Loucy (cell line): ENCODE data around the gene ATF1.

Experiments used
- H2AFZ ChIP-seq: fragments of 200-600 bp; sonication (generic); 2 replicates; pipeline ENCODE4 v1.6.0; 2016; ENCODE audit warnings: antibody characterized with exemption, mild to moderate bottlenecking, low read length, moderate library complexity
- H3F3A ChIP-seq: fragments of 200-600 bp; 2 replicates; pipeline ENCODE4 v1.6.0; 2016; ENCODE audit warnings: antibody characterized with exemption, low read depth, mild to moderate bottlenecking
- H3K27me3 ChIP-seq: fragments of 200-600 bp; sonication (generic); 2 replicates; pipeline ENCODE4 v1.6.1; 2014; ENCODE audit warnings: low read length, mild to moderate bottlenecking; ENCODE audit not compliant: insufficient read depth, poor library complexity, severe bottlenecking
- H3K36me3 ChIP-seq: fragments of 200-600 bp; sonication (generic); 2 replicates; pipeline ENCODE4 v1.6.1; 2016; ENCODE audit warnings: low read length; ENCODE audit not compliant: insufficient read depth
- H3K4me1 ChIP-seq: fragments of 200-600 bp; sonication (generic); 2 replicates; pipeline ENCODE4 v1.5.1; 2014; ENCODE audit warnings: low read length, mild to moderate bottlenecking; ENCODE audit not compliant: insufficient read depth, poor library complexity, severe bottlenecking
- H3K4me2 ChIP-seq: fragments of 200-600 bp; sonication (generic); 2 replicates; pipeline ENCODE4 v1.6.0; 2014; ENCODE audit warnings: antibody characterized with exemption, low read length, low read depth, mild to moderate bottlenecking; ENCODE audit not compliant: poor library complexity, severe bottlenecking
- H3K4me3 ChIP-seq: fragments of 200-600 bp; sonication (generic); 2 replicates; pipeline ENCODE4 v1.5.1; 2014; ENCODE audit warnings: low read length, mild to moderate bottlenecking, mixed read lengths; ENCODE audit not compliant: poor library complexity, severe bottlenecking
- H3K79me2 ChIP-seq: fragments of 200-600 bp; sonication (generic); 2 replicates; pipeline ENCODE4 v1.6.1; 2014; ENCODE audit warnings: low read length; ENCODE audit not compliant: insufficient read depth
- H3K9ac ChIP-seq: fragments of 200-600 bp; sonication (generic); 2 replicates; pipeline ENCODE4 v1.6.0; 2014; ENCODE audit warnings: mild to moderate bottlenecking, low read depth, low read length, moderate library complexity; ENCODE audit not compliant: poor library complexity, severe bottlenecking
- H3K9me2 ChIP-seq: fragments of 200-600 bp; sonication (generic); replicated peaks from 2 replicates; pipeline ENCODE4 v1.6.1; 2016; ENCODE audit warnings: low read depth, low read length, mixed read lengths
- H3K9me3 ChIP-seq: fragments of 200-600 bp; sonication (generic); 2 replicates; pipeline ENCODE4 v1.6.1; 2014; ENCODE audit warnings: mild to moderate bottlenecking, antibody characterized with exemption, low read length, low read depth; ENCODE audit not compliant: insufficient read depth
- H4K20me1 ChIP-seq: fragments of 200-600 bp; sonication (generic); 2 replicates; pipeline ENCODE4 v1.6.0; 2014; ENCODE audit warnings: antibody characterized with exemption, low read length, mild to moderate bottlenecking; ENCODE audit not compliant: insufficient read depth, poor library complexity, severe bottlenecking
- EZH2phosphoT487 ChIP-seq: fragments of 200-600 bp; IDR thresholded peaks from 2 replicates; pipeline ENCODE4 v1.6.1; 2018; ENCODE audit warnings: antibody characterized with exemption, mild to moderate bottlenecking, moderate library complexity, borderline replicate concordance
- TF ChIP-seq, protein P1 (sequence below): fragments of 200-600 bp; sonication (generic); conservative IDR thresholded peaks from 2 replicates; pipeline ENCODE4 v1.5.1; 2014; ENCODE audit warnings: mild to moderate bottlenecking, antibody characterized with exemption, low read length

Gene ATF1

GRCh38 chr12:50763639-50764285, at the start of gene ATF1:
TSS of gene ATF1 (plus strand) at chr12:50764101. CDS start at chr12:50780146, 16,045 bp downstream.
- H3K79me2 ChIP-seq, result peaks cover 61% of the 10 kb centered on the region
- H4K20me1 ChIP-seq, result peaks cover 27% of the 10 kb centered on the region
- peak within 1 kb of the TSS; percentile 93 for H3K4me2 ChIP-seq
- TF ChIP-seq EZH2phosphoT487, result no peak
- TF ChIP-seq, protein P1, sequence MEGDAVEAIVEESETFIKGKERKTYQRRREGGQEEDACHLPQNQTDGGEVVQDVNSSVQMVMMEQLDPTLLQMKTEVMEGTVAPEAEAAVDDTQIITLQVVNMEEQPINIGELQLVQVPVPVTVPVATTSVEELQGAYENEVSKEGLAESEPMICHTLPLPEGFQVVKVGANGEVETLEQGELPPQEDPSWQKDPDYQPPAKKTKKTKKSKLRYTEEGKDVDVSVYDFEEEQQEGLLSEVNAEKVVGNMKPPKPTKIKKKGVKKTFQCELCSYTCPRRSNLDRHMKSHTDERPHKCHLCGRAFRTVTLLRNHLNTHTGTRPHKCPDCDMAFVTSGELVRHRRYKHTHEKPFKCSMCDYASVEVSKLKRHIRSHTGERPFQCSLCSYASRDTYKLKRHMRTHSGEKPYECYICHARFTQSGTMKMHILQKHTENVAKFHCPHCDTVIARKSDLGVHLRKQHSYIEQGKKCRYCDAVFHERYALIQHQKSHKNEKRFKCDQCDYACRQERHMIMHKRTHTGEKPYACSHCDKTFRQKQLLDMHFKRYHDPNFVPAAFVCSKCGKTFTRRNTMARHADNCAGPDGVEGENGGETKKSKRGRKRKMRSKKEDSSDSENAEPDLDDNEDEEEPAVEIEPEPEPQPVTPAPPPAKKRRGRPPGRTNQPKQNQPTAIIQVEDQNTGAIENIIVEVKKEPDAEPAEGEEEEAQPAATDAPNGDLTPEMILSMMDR, result no peak
- H3F3A ChIP-seq, result no peaks in the 10 kb centered on the region
- H3K9me2 ChIP-seq, result no peaks in the 10 kb centered on the region
- H3K4me3 ChIP-seq, result peak within 1 kb of the TSS; percentile 82
- peak within 1 kb of the TSS; percentile 94 for H2AFZ ChIP-seq
- peak within 1 kb of the TSS; percentile 96 for H3K9ac ChIP-seq
- H3K4me1 ChIP-seq, result peaks cover 36% of the 10 kb centered on the region
- H3K36me3 ChIP-seq, result no peaks in the 10 kb centered on the region
- no peaks in the 10 kb centered on the region for H3K9me3 ChIP-seq
- no peaks in the 10 kb centered on the region for H3K27me3 ChIP-seq

GRCh38 chr12:50715174-50715573, 48.7 kb upstream of the ATF1 start:
- H3K9ac ChIP-seq, result no peak overlapping the region
- H2AFZ ChIP-seq, result no peak overlapping the region
- no peaks in the 10 kb centered on the region for H3K79me2 ChIP-seq
- no peaks in the 10 kb centered on the region for H3K4me1 ChIP-seq
- no peaks in the 10 kb centered on the region for H3K27me3 ChIP-seq
- H3K36me3 ChIP-seq, result peaks cover 58% of the 10 kb centered on the region; the same call in 1 of the 2 replicates
- H3K4me2 ChIP-seq, result no peak overlapping the region
- no peaks in the 10 kb centered on the region for H4K20me1 ChIP-seq
- no peak for TF ChIP-seq EZH2phosphoT487
- TF ChIP-seq, protein P1, result no peak
- no peaks in the 10 kb centered on the region for H3K9me2 ChIP-seq
- no peaks in the 10 kb centered on the region for H3K9me3 ChIP-seq
- H3F3A ChIP-seq, result no peaks in the 10 kb centered on the region
- no peak overlapping the region for H3K4me3 ChIP-seq

GRCh38 chr12:50718760-50719159, 45.1 kb upstream of the ATF1 start:
- Histone ChIP-seq H3K9me2 (no peaks in the 10 kb centered on the region), H3K79me2 (no peaks in the 10 kb centered on the region), H3K9ac (no peak overlapping the region), H3K4me2 (no peak overlapping the region), H2AFZ (no peak overlapping the region), H3K27me3 (no peaks in the 10 kb centered on the region), H4K20me1 (no peaks in the 10 kb centered on the region), H3F3A (no peaks in the 10 kb centered on the region), H3K36me3 (peaks cover 65% of the 10 kb centered on the region), H3K4me3 (no peak overlapping the region), H3K4me1 (no peaks in the 10 kb centered on the region), H3K9me3 (no peaks in the 10 kb centered on the region)
- TF ChIP-seq EZH2phosphoT487, result no peak
- TF ChIP-seq, protein P1, result no peak
